ENCODE results near the gene EHMT1.

EHMT1 gene

GRCh38 chr9:137743695-137744094, 124.9 kb downstream of the EHMT1 start:
- no peak overlapping the region for H3K4me3 ChIP-seq (ENCODE audit: low read depth, low read length)
- no peak overlapping the region for H3K27ac ChIP-seq
- H3K9ac ChIP-seq: no peak overlapping the region
- H3K36me3 ChIP-seq (ENCODE audit: control insufficient read depth, insufficient read depth, low read length): no peaks in the 10 kb centered on the region
- H3K79me2 ChIP-seq: no peaks in the 10 kb centered on the region
- H3K4me2 ChIP-seq (ENCODE audit: low read length): no peak overlapping the region
- TF ChIP-seq, protein P1, sequence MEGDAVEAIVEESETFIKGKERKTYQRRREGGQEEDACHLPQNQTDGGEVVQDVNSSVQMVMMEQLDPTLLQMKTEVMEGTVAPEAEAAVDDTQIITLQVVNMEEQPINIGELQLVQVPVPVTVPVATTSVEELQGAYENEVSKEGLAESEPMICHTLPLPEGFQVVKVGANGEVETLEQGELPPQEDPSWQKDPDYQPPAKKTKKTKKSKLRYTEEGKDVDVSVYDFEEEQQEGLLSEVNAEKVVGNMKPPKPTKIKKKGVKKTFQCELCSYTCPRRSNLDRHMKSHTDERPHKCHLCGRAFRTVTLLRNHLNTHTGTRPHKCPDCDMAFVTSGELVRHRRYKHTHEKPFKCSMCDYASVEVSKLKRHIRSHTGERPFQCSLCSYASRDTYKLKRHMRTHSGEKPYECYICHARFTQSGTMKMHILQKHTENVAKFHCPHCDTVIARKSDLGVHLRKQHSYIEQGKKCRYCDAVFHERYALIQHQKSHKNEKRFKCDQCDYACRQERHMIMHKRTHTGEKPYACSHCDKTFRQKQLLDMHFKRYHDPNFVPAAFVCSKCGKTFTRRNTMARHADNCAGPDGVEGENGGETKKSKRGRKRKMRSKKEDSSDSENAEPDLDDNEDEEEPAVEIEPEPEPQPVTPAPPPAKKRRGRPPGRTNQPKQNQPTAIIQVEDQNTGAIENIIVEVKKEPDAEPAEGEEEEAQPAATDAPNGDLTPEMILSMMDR (IDR thresholded peaks at IDR 0.05): no peak
- H3K27me3 ChIP-seq (ENCODE audit: control insufficient read depth, insufficient read depth, low read length): no peaks in the 10 kb centered on the region
- no peaks in the 10 kb centered on the region for H3K4me1 ChIP-seq
- H3K9me3 ChIP-seq (ENCODE audit: control insufficient read depth, low read length): no peaks in the 10 kb centered on the region
- no peak overlapping the region for H2AFZ ChIP-seq

DNA sequence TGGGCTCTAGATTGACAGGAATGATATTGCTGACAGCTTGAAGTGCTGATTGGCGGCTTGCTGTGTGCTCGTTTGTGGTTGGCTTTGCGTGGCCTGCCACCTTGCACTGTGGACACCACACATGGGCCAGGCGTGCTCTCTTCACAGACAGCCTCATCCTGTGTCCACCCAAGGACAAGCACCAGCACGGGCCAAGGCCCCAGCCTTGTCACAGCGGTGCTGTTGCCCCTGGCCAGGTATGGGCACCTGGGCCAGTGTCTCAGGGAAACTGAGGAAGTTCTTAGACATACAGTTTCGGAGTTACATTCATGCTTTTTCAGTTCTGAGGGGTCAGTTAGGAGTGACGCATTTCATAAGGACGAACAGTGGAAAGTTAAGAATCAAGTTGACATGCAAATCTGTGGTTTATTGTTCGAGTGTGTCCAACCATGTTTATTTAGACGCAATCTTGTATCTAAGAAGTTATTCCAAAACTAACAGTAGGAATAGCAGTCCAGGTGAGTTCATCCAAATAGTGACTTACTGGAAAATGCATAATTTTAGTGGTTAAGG, 125.9 kb downstream of the EHMT1 start:
- no peak overlapping the region for H3K4me3 ChIP-seq (ENCODE audit: low read depth, low read length)
- H3K4me1 ChIP-seq: no peaks in the 10 kb centered on the region
- H2AFZ ChIP-seq: no peak overlapping the region
- TF ChIP-seq, protein P1 (IDR thresholded peaks at IDR 0.05): no peak
- H3K79me2 ChIP-seq: no peaks in the 10 kb centered on the region
- H3K9ac ChIP-seq: no peak overlapping the region
- H3K27ac ChIP-seq: no peak overlapping the region
- H3K9me3 ChIP-seq (ENCODE audit: control insufficient read depth, low read length): no peaks in the 10 kb centered on the region
- no peaks in the 10 kb centered on the region for H3K36me3 ChIP-seq (ENCODE audit: control insufficient read depth, insufficient read depth, low read length)
- no peak overlapping the region for H3K4me2 ChIP-seq (ENCODE audit: low read length)
- no peaks in the 10 kb centered on the region for H3K27me3 ChIP-seq (ENCODE audit: control insufficient read depth, insufficient read depth, low read length)

GRCh38 chr9:137745541-137745991, 126.8 kb downstream of the EHMT1 start:
- no peak overlapping the region for H3K4me3 ChIP-seq (ENCODE audit: low read depth, low read length)
- no peaks in the 10 kb centered on the region for H3K4me1 ChIP-seq
- H3K4me2 ChIP-seq (ENCODE audit: low read length): no peak overlapping the region
- H3K9me3 ChIP-seq (ENCODE audit: control insufficient read depth, low read length): no peaks in the 10 kb centered on the region
- no peaks in the 10 kb centered on the region for H3K36me3 ChIP-seq (ENCODE audit: control insufficient read depth, insufficient read depth, low read length)
- H3K79me2 ChIP-seq: no peaks in the 10 kb centered on the region
- TF ChIP-seq, protein P1 (IDR thresholded peaks at IDR 0.05): no peak
- H3K27ac ChIP-seq: no peak overlapping the region
- H2AFZ ChIP-seq: no peak overlapping the region
- H3K27me3 ChIP-seq (ENCODE audit: control insufficient read depth, insufficient read depth, low read length): no peaks in the 10 kb centered on the region
- no peak overlapping the region for H3K9ac ChIP-seq

DNA sequence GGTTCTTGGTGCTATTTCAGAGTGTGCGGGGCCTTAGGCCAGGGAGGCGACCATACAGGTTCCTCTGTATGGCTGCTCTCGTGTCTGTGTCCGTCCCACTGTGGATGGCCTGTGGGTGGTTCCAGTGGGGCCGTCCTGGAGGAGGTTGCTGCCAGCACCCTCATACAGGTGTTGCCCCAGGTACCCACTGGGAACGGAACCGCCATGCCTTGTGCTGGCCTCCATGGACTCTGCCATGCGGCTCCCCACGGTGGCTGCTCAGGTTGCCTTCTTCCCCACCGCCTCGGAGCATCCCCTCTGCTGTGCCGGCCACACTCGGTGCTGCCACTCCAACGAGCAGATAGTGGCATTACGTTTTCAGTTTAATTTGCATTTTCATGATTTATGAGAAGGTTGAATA, 129.5 kb downstream of the EHMT1 start:
- no peak overlapping the region for H3K4me2 ChIP-seq (ENCODE audit: low read length)
- no peak overlapping the region for H3K27ac ChIP-seq
- H3K4me3 ChIP-seq (ENCODE audit: low read depth, low read length): no peak overlapping the region
- no peaks in the 10 kb centered on the region for H3K4me1 ChIP-seq
- no peaks in the 10 kb centered on the region for H3K27me3 ChIP-seq (ENCODE audit: control insufficient read depth, insufficient read depth, low read length)
- no peak overlapping the region for H3K9ac ChIP-seq
- no peak overlapping the region for H2AFZ ChIP-seq
- TF ChIP-seq, protein P1 (IDR thresholded peaks at IDR 0.05): no peak
- H3K36me3 ChIP-seq (ENCODE audit: control insufficient read depth, insufficient read depth, low read length): no peaks in the 10 kb centered on the region
- no peaks in the 10 kb centered on the region for H3K79me2 ChIP-seq
- no peaks in the 10 kb centered on the region for H3K9me3 ChIP-seq (ENCODE audit: control insufficient read depth, low read length)

DNA sequence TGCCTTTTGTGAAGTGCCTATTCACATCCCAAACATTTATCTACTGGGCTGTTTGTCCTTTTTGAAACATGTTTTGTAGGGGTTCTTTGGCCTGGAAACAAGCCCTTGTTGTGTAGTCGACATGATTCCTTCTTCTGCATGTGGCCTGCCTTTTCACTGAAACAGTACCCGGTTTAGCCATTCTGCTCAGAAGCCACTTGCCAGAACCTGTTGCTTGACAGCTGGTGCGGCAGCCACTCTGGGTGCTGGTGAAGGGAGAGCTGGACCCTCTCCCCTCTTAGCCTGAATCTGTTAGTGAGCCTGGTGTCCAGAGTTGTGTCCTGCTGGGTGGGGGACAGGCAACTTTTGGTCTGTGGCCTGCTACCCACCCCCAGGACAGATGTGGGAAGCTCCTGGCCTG, 129.9 kb downstream of the EHMT1 start:
- H3K4me1 ChIP-seq: no peaks in the 10 kb centered on the region
- no peaks in the 10 kb centered on the region for H3K27me3 ChIP-seq (ENCODE audit: control insufficient read depth, insufficient read depth, low read length)
- H3K36me3 ChIP-seq (ENCODE audit: control insufficient read depth, insufficient read depth, low read length): no peaks in the 10 kb centered on the region
- H2AFZ ChIP-seq: no peak overlapping the region
- no peaks in the 10 kb centered on the region for H3K9me3 ChIP-seq (ENCODE audit: control insufficient read depth, low read length)
- H3K4me2 ChIP-seq (ENCODE audit: low read length): no peak overlapping the region
- no peaks in the 10 kb centered on the region for H3K79me2 ChIP-seq
- TF ChIP-seq, protein P1 (IDR thresholded peaks at IDR 0.05): no peak
- H3K9ac ChIP-seq: no peak overlapping the region
- H3K27ac ChIP-seq: no peak overlapping the region
- H3K4me3 ChIP-seq (ENCODE audit: low read depth, low read length): no peak overlapping the region
